UCSD-AML1 (cell line): ENCODE measurements around the gene CCDC85A.

ENCODE experiments used
- DNase-seq: peaks from one replicate; lab custom pipeline; 2025; ENCODE audit not compliant: unreplicated experiment; lab: John Stamatoyannopoulos, UW

CCDC85A gene

GRCh38 chr2:56348392-56349210, 164.8 kb downstream of the CCDC85A start:
- DNase-seq: peak; percentile 6

GRCh38 chr2:56357655-56358295, 174.0 kb downstream of the CCDC85A start:
- DNase-seq: no peak

GRCh38 chr2:56361844-56362243, 178.1 kb downstream of the CCDC85A start:
- DNase-seq: no peak

GRCh38 chr2:56364902-56365301, 181.1 kb downstream of the CCDC85A start:
- no peak for DNase-seq

- no peak for DNase-seq
These were observed 185.5 kb downstream of the CCDC85A start for GRCh38 chr2:56369316-56369715.

GRCh38 chr2:56372071-56372656, 188.4 kb downstream of the CCDC85A start:
- no peak for DNase-seq

GRCh38 chr2:56375251-56375650, 191.5 kb downstream of the CCDC85A start:
- DNase-seq: no peak

- no peak for DNase-seq
These were observed 193.2 kb downstream of the CCDC85A start for GRCh38 chr2:56376699-56377665.

- no peak for DNase-seq
These were observed 195.3 kb downstream of the CCDC85A start for GRCh38 chr2:56379066-56379465.

- DNase-seq: no peak
These were observed 197.1 kb downstream of the CCDC85A start for GRCh38 chr2:56380861-56381260.

- no peak for DNase-seq
These were observed 198.7 kb downstream of the CCDC85A start for GRCh38 chr2:56382466-56382865.

- no peak for DNase-seq
These were observed 202.9 kb downstream of the CCDC85A start for GRCh38 chr2:56386657-56387056.

GRCh38 chr2:56390644-56391043, 206.9 kb downstream of the CCDC85A start:
- no peak for DNase-seq

GRCh38 chr2:56410140-56410539, 226.3 kb downstream of the CCDC85A start:
- DNase-seq: no peak

GRCh38 chr2:56416500-56417176, 232.8 kb downstream of the CCDC85A start:
- DNase-seq: no peak
